CD4-positive, alpha-beta T cell treated with Interleukin-10 for 1 hour (primary cell): Measurements from ENCODE around the gene GLIS1.
A peak's percentile ranks its signal among the peaks of the same experiment; 100 is the strongest.

Experiments used
- DNase-seq: peaks from one replicate; pipeline ENCODE4 v3.0.0-alpha.2; 2020

The GLIS1 gene

DNA sequence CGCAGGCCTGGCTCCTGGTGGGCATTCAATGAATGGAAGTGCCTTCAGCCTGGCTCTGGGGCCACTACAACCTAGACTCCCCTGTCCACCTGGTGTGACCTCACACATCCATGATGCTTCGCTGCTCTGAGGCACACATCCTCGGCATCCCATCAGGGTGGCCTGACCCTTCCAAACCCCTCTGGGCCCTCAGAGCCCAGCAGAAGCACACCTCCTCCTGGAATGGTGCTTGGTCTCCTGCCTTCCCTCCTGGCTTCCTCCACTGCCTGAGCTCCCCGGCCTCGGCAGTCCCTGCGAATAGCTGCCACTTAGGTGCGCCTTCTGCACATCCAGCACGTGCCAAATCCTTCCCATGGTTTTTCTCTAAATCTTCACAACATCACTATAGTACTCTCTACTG is 133.8 kb downstream of the GLIS1 start:
- no peak for DNase-seq

DNA sequence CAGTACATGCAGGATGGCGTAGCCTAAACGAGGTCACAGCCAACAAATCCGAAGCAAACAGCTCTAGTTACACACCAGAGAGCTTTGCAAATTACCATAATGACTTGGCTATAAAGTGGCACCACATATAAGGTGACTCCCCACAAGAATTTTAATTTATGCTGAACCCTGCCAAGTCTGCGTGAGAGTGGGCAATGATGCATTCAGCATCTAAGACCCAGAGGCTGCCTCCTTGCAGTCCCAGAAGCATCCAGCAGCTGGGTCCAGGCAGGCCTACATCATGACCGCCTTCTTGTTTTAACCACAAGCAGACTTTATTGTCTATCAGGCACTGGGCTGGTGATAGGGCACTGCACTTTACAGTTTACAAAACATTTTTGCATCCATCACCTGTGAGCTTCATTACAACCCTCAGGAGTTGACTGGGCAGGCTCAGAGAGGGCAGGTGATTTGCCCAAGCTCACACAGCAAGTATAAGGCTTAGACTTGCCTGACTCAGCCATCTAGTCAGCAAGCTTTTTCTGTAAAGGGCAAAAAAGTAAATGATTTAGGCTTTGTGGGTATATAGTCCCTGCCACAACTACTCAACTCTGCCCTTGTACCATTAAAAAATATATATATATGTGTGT is 134.6 kb downstream of the GLIS1 start:
- no peak for DNase-seq

- no peak for DNase-seq
Observed at GRCh38 chr1:53603431-53603830, 135.5 kb downstream of the GLIS1 start.

DNA sequence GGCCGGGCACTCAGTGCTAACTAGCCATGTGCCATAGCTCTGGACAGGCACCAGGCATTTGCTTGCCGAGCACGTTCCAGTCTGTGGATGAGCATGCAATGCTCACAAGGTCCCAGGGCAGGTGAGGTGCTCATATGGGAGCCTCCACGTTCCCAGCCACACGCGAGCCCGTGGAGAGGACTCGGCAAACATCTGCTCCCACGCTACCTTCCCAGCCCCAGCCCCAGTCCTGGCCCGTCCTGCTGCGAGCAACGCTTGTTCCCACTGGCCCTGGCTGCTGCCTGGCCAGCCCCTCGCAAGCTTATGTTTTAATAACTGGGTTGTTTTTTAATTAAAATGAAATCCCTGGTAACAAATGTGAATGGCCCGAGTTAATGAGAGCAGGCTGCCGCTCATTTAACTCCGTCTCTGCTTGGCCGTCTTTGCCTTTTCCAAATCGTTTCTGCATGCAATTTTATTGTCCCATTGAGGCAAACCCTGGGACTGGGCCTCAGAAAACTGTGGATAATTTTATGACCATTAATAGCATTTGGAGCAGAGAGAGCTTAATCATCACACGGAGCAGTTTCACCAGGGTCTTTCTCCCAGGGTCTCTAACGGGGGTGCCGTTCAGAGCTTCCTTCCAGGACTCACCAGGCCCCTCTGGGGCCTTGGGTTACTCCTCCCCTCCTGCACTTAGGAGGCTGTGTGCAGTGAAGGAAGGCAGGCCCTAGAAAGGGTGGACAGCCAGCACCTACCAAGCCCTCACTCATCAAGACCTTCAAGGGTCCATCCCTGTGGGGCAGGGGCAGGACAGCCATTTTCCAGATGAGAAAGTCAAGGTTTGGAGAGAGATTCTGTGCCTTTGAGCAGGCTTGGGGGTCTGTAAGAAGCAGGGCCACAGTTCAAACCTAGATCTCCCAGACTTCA is 136.8 kb downstream of the GLIS1 start:
- no peak for DNase-seq

DNA sequence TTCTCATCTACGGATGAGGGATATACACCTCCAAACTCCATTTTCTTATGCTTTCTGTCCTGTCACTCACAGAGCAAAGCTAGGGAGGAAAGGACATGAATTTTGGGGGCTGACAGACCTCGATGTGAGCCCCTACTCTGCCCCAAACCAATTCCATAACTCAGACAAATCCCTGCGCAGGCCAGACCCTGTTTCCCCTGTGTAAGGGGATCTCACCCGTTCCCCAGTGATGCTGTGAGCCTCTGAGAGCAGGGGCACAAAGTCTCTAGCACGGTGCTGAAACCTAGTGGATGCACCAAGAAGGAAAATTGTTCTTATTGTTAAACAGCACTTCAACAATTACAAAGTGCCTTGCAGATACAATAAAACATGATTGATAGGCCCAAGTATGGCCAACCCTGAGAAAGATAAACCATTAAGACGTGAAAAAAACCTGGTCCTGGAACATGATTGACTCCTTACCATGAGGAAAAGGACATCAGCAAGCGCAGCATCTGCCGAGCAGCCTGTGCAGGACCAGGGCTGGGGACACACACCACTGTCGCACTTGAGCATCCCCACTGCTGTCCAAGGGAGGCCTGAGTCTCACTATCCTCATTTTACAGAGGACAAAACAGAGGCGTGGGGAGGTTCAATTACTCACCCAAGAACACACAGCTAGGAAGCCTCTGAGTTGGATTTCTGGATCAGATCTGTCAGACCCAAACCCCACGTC is 137.8 kb downstream of the GLIS1 start:
- DNase-seq: no peak

- peak; percentile 47 for DNase-seq
Observed at GRCh38 chr1:53600561-53600960, 138.4 kb downstream of the GLIS1 start.

DNA sequence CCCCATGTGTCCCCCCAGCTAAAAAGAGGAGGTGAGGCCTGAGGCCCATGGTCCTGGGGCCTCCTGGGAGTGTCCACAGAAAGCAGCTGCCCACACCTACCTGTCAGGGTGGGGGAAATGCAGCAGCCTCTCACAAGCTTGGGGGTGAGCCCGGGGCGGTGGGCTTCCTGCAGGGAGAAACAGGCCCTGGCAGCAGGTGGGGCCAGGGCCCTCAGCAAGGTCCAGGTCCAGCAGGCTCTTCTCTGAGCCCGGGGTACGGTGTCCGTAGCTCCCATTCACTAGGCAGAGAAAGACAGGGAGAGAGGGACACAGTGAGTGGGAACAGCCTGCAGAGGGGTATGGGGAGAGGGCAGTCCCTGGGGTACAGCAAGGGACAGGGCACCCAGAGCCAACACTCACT is 139.0 kb downstream of the GLIS1 start:
- no peak for DNase-seq

DNA sequence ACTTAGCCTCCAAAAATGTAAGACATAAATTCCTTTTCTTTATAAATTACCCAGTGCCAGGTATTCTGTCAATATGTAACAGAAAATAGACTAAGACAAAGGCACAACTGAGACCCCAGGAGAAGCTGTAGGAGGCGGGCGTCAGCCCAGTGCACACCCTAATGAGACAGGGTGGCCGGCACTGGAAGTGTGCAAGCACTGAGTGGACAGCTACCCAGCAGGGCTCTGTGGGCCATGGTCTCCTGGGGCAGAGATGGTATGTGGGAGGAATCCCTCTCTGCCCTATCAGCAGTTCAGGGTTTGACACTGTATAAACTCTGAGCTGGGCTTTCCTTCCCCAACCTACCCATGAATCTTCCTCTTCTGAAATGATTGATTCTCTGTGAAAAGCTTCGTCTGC is 139.5 kb downstream of the GLIS1 start:
- no peak for DNase-seq

DNA sequence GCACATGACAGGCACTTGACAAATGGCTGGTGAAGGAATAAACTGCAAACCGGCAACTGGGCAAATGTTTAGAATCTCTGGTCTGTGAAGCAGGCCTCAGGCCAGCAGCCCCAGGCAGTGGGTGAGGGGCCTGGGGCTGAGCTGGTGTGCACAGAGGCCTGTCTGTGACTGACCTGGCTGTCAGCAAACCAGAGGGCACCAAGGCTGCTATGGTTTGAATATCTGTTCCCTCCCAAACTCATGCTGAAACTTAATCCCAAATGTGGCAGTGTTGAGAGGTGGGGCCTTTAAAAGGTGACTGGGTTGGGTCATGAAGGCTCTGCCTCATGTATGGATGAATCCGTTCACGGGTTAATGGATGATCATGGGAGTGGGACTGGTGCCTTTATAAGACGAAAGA is 140.0 kb downstream of the GLIS1 start:
- DNase-seq: no peak

DNA sequence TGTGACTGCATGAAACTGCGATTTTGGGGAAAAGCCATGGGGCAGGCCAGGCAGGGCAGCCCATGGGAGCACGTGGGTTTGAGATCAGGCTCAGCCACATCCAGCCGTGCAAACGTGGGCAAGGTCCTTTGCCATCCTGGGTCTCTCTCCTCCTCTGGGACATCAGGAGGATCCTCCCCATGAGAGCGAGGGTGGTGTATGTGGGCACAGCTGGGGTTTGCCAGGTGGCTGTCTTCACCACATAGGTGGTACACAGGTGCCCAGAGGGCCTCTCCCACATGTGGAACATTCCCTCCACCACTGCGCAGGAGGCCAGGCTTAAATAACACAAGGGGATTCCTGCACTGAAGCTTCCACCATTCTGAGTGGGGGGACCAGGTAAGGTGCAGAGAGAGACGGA is 143.1 kb downstream of the GLIS1 start:
- DNase-seq: no peak

DNA sequence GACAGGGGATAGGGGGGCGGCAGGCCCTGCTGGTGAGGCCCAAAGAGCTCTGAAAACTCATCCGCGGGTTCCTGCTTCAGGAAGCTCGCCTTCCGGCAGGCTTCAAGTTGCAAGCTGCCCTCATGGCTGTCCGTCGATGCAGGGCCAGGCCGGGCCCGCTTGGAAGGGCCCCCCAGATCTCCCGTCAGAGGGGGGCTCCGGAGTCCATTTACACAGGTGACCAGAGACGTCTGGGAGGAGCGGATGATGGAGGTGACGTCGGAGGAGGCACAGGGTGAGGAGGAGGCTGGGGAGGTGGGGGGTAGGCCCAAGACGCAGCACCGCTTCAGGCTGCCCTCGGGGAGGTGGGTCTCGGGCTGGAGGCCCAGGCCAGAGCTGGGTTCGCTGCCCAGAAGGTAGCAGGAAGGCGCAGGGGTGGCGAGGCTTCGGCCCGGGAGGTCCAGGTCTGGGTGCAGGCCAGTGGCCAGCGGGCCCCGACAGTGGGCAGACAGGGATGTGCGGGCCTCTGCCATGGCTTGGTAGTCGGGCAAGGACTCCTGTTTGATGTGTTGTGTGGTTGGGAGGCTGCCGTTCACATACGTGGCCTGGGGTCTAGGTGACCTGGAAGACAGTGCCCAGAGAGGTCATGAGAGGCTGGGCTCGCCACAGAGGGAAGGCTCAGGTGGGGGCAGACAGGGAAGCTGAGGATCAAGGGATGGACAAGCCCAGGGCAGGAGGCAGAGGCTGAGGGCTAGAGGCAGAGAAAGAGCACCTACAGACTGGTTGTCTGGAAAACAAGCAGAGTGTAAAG is 144.4 kb downstream of the GLIS1 start:
- DNase-seq: no peak

DNA sequence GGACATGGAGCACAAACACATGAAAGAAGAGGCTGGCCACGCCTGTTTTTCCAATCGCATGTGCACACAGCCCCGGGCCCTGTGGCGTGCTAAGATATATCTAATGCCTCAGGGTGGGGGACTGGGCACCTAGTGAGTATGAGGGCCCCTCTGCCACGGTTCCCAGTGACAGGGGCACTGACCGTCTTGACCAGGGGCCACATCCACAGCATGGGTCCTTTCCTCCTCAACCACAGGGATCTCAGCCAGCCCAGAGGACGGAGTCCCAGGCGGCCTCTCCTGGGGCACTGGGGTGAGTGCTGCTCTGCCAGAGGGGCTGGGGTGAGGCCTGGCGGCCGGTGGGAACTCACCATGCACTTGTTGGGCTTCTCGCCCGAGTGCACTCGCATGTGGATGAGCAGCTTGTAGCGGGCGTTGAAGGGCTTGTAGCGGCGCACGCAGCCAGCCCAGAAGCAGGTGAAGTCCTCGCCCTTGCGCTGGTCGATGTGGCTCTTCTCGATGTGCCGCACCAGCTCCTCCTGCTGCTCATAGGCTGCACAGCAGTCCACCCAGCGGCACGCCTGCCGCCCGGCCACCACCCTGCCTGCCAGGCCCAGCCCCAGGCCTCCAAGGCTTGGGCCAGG is 145.1 kb downstream of the GLIS1 start:
- no peak for DNase-seq

- no peak for DNase-seq
Observed at GRCh38 chr1:53592985-53593757, 145.8 kb downstream of the GLIS1 start.

- DNase-seq: no peak
Observed at GRCh38 chr1:53592521-53592982, 146.4 kb downstream of the GLIS1 start.

DNA sequence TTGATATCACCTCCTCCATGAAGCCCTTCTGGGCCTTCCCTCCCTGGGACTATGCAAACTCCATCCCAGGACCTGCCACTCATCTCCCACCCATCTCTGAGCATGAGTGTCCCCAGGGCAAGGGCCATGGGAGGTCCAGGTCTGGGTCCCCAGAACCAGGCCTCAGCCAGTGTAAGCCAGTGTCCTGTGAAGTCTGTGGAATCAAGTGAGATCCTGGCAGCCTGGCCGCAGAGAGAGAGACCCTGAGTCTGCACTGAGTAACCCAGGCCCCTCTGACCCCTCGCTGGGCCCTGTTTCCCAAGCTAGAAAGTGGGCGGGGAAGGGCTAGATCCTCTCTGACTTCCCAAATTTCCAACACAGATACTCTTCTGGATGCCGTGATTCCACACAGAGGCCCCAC is 147.0 kb downstream of the GLIS1 start:
- no peak for DNase-seq

DNA sequence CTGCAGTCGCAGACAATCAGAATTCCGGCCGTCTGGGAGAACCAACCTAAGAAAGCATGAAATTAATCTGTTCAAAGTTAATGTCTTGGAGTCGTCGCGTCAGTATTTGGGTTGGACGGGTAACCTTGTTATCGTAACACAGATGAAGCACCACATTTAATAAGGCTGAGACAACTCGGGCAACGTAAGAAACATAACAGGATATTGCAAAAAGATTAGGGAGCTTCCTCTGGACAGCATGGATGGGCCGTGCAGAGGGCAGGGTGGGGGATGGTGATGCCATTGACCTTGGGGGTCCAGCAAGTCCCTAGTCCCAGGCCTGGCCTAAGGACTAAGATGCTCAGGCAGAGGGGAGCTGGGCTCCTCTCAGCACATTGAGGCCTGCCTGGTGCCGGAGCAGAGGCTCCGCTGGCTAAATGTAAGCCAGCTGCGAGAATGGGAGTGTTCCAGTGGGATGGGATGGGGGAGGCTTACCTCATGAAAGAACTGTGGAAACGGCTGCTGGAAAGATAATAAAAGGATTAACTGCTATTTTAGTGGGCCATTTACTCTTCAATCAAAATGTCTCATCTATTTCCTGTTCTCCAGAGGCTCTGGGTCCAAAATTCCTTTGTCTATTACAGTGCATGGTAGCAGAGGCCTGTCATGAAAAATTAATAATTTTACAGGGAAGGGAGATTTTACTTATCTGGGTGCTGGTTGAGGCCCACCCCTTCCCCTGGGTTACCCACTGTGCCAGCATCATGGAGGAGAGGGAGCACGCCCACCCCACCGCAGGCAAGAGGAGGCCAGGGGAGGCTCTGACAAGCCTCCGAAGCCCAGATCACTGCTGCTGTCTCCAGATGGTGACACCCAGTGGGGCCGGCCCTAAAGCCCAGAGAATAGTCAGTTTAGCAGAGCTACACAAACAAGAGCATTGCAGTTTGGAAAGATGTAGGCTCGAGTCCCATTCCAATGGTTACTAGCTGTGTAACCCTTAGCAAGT is 148.1 kb downstream of the GLIS1 start:
- no peak for DNase-seq

DNA sequence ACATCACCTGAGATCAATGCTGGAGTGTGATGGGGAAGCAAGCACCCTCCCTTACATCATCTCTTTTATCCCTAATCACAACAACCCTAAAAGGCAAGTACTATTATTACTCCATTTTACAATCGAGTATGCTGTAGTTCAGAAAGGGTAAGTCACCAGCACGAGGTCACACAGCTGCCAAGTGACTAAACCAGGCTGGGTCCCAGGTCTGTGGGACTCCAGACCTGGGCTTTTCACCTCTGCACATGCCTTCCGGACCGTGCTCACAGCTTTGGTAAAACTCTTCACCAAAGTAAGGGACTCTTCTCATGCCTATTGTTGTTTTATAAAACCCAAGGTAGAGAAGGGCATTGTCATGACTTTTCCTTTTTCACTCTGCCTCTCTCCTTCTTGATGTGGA is 148.9 kb downstream of the GLIS1 start:
- no peak for DNase-seq

DNA sequence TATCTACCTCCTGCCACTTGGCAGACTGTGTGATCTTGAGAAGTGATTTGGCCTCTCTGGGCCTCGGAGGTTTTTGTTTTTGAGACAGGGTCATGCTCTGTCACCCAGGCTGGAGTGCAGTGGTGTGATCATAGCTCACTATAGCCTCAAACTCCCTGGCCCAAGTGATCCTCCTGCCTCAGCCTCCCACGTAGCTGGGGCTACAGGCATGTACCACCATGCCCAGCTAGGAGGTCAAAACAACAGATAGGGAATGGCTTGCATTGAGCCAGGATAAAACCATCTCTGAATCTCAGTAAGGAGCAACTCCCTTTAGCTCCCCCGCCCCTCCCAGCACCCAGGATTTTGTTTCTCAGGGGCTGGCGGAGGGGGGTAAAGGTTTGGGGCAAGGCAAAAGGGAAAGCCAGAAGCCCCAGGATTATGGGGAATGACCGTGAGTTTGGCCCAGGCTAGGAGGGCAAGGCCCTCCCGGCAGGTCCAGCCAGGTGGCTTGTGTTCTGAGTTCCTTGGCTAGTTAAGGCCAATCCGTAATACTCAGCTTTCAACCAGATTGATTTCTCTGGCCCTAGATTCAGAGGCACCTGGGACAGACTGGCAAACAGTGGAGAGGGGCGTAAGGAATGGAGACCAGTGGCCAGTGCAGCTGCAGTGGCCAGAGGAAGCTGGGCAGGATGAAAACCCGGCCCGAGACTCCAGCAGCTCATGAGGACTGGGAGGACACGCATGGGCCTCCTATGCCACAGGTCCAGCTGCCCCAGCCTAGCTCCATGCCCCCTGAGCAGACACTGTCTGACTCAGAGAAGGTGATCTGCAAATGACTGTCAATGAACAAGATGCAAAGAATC is 149.7 kb downstream of the GLIS1 start:
- DNase-seq: no peak

DNA sequence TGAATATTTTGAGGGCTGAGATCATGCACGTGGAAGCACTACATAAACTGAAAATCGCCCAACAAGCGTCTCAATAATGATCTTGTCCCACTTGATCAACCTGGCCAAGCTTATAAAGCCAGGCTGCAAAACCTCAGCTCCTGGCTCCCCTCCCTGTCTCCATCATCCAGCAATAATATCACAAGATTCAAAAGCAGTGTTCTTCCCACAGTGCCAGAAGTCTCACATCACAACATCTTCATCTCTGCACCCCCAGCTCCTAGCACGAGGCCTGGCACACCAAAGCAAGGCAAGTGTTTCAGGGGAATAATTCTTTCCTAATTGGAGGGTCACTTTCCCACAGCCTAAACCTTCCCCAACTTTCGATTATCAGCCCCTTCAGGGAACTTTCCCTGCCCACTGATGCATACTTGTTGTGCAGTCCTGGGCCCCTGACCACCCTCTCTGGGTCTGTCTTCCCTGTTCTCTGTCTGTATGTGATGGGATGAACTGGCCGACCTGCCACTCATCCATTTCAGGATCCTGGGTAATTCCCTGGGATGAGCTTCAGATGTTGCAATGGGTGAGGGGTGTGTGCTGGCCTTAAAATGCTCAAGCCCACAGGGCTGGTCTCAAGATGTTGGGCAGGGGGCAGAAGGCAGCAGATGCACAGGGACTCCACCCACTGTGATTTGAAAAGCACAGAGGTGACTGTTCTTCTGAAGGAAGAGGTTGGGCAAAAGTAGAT is 150.7 kb downstream of the GLIS1 start:
- DNase-seq: no peak
